SK-N-MC (cell line): ENCODE results near the gene APOL1.
"Not testable (repeated sequence)": the region's sequence is repeated elsewhere in the genome, so short reads cannot be mapped to it uniquely, and the experiment has no call there.

Experiments
- EZH2 ChIP-seq: fragments of 200-600 bp; sonication (generic); IDR thresholded peaks from one replicate; pipeline ENCODE4 v1.6.1; 2017; ENCODE audit warnings: antibody characterized with exemption
- FOXP2 ChIP-seq: optimal IDR thresholded peaks from 2 replicates; pipeline ENCODE3; 2011; ENCODE audit warnings: mild to moderate bottlenecking, moderate library complexity; ENCODE audit not compliant: insufficient read depth; ENCODE audit errors: extremely low read length, control extremely low read depth
- POLR2AphosphoS5 ChIP-seq: IDR thresholded peaks from 2 replicates; pipeline ENCODE4 v1.6.1; 2012; ENCODE audit warnings: mild to moderate bottlenecking, low read depth, low read length, borderline replicate concordance

DNA sequence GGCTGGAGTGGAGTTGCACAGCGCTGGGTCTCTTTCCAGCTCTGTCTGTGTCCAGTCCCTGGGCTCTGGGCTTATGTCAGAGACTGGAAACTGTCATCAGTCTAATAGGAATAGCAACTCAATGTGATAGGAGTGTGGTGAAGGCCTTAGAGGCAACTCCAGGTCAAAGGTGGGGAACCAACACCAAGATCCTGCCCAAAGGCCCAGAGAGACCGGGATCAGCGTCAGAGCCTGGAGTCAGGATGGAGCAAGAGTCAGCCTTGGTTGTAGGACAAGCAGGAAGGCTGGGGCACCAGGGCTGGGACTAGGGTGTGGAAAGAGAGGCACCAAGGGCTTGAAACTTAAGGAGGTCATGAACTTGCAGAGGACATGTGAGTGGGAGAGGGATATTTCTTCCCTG is 9.4 kb downstream of the APOL1 start:
- not testable (repeated sequence) for TF ChIP-seq EZH2, POLR2AphosphoS5, FOXP2
